Muscle layer of colon (tissue), 2 donors: ENCODE results near the gene SMIM24.

ENCODE experiments used
- H3K27ac ChIP-seq: one replicate; pipeline ENCODE4 v1.7.0; 2013; ENCODE audit warnings: low read depth, mild to moderate bottlenecking, low read length, moderate library complexity
- H3K27me3 ChIP-seq, 2 donors: one replicate each; pipeline ENCODE4 v1.7.0; 2013; ENCODE audit warnings: low read length in 2 of 2, mild to moderate bottlenecking in 2 of 2; ENCODE audit not compliant: insufficient read depth in 2 of 2, control insufficient read depth in 1 of 2
- H3K36me3 ChIP-seq: one replicate; pipeline ENCODE4 v1.7.0; 2013; ENCODE audit warnings: mild to moderate bottlenecking, low read length; ENCODE audit not compliant: insufficient read depth
- H3K4me1 ChIP-seq: one replicate; pipeline ENCODE4 v1.7.0; 2013; ENCODE audit warnings: mild to moderate bottlenecking, low read length; ENCODE audit not compliant: insufficient read depth
- H3K4me3 ChIP-seq, 2 donors: one replicate each; pipeline ENCODE4 v1.7.0; 2013; ENCODE audit warnings: low read length in 2 of 2, low read depth in 1 of 2, mild to moderate bottlenecking in 1 of 2, moderate library complexity in 1 of 2
- H3K9ac ChIP-seq: one replicate; pipeline ENCODE4 v1.7.0; 2013; ENCODE audit warnings: low read length
- H3K9me3 ChIP-seq: one replicate; pipeline ENCODE4 v1.7.0; 2013; ENCODE audit warnings: mild to moderate bottlenecking, low read length
- donor health status: abdominal sarcoma.
- donor health status: Adenocarcinoma of cecum.

SMIM24 gene

DNA sequence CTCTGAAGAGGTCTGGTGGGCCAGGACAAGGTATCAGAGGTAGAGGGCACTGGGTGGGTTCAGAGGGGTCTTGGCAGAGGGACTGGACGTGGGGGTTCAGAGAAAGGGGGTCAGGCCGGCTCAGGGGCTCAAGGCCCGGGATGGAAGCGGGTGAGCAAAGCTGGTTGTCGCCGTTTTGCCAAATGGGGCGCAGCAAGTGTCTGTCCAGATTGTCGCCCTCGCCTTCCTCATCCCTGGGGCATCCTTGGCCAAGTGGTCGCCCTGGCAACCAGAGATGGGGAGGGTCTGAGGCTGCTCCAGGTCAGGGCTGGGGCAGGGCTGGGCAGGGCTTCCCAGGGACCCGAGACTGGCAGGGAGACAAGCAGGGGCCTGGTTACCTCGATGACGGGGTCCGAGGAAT, 13.3 kb upstream of the SMIM24 start:
- Histone ChIP-seq H3K9me3 (no peaks in the 10 kb centered on the region), H3K4me1 (no peaks in the 10 kb centered on the region), H3K27me3 (no peaks in the 10 kb centered on the region), H3K36me3 (peaks cover 22% of the 10 kb centered on the region), H3K27ac (no peak overlapping the region), H3K4me3 (no peak overlapping the region), H3K9ac (no peak overlapping the region)

DNA sequence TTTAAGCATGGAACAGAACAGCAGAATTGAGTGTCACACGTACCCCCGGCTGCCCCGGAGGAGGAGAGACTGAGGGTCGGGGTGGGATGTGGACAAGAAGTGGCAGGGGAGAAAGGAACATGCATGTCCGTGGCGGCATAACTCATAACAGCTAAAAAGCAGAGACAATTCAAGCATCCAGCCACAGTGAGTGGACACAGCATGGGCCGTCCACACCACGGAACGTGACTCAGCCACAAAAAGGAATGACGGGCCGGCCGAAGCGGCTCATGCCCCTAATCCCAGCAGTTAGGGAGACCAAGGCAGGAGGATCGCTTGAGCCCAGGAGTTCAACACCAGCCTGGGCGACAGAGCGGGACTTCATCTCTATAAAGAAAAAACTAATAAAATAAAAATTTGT, 12.6 kb upstream of the SMIM24 start:
- no peaks in the 10 kb centered on the region for H3K4me1 ChIP-seq
- no peaks in the 10 kb centered on the region for H3K27me3 ChIP-seq
- no peak overlapping the region for H3K27ac ChIP-seq
- H3K36me3 ChIP-seq: peaks cover 22% of the 10 kb centered on the region
- no peak overlapping the region for H3K4me3 ChIP-seq
- no peaks in the 10 kb centered on the region for H3K9me3 ChIP-seq
- no peak overlapping the region for H3K9ac ChIP-seq

DNA sequence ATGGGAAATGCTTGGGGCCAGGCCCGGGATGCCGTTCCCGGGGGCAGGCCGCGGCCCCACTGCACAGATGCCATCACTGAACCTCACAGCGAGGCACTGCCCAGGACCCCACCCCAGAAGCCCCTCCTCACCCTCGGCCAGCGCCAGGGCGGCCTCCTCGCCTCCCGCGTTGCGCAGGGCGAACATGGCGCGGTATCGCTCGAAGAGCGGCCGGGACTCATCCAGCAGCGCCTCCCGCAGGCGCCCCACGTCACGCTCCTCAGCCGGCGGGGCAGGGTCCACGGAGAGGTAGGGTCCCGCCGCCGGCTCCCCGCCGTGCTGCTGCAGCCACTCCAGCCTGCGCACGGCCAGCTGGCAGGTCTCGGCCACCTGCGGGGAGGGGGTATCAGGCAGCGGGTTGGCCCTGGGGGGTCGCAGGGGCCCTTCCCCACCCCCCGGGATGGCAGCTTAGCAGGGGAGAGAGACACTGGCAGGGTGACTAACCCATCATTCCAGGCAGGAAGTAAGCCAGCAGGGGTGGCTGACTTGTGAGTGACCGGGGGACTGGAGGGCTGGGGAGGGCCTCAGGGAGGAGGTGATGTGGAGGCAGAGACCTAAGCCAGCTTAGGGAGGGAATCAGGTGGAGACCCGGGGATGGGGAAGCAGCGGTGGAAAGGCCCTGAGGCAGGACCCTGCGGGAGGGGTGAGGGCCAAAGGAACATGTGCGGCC, 12.0 kb upstream of the SMIM24 start:
- Histone ChIP-seq H3K27me3 (no peaks in the 10 kb centered on the region), H3K9me3 (no peaks in the 10 kb centered on the region), H3K27ac (no peak overlapping the region), H3K4me3 (no peak overlapping the region), H3K36me3 (peaks cover 22% of the 10 kb centered on the region), H3K9ac (no peak overlapping the region), H3K4me1 (no peaks in the 10 kb centered on the region)

DNA sequence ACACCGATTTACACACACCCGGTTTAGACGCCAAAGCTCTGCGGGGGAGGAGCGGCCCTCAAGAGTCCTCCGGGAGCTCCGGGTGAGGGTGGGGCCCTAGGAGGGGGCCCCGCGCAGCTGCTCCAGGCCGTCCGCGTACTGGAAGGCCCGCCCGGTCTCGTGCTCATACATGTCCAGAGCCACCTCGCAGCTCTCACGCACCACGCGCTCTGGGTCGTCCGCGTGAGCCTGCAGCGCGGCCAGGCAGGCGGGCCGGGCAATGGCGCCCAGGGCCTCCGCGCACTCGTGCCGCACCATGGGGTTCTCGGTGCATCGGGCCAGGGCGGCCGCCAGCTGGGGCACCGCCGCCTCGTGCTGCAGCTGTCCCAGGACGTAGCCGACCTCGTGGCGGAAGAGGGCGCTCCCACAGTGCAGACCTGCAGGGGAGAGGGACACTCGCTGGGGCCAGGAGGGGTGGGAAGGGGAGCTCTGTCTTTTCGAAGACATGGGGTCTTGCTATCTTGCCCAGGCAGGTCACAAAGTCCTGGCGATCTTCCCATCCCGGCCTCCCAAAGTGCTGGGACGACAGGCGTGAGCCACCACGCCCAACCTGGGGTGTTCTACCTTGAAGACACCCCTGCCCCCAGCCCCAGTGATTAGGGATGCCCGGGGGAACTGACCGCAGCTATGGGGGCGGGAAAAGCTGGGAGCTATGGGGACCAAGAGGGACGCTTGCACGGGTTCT, 11.2 kb upstream of the SMIM24 start:
- peaks cover 14% of the 10 kb centered on the region for H3K36me3 ChIP-seq
- H3K4me3 ChIP-seq: no peak overlapping the region
- H3K9ac ChIP-seq: no peak overlapping the region
- H3K27me3 ChIP-seq: no peaks in the 10 kb centered on the region
- H3K27ac ChIP-seq: no peak overlapping the region
- H3K9me3 ChIP-seq: no peaks in the 10 kb centered on the region
- H3K4me1 ChIP-seq: no peaks in the 10 kb centered on the region

DNA sequence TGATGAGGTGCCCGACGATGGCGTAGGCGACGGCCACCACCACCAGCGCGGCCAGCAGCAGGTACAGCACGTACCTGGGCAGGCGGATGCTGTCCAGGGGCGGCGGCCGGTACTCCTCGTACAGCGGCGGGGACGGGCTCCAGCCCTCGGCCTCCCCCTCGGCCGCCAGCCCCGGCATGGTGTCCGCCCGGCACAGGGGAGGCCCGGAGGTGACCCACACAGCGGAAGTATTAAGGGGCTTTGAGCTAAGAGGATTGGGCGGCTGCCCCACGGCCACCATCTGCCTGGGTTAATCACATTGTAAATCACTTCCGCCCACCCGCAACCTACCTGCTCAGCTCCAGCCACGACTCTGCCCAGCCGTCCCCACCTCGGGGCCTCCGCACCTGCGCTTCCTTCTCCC, 2.9 kb upstream of the SMIM24 start, which contains the start of gene SMIM44:
TSS of gene SMIM44 (minus strand) at position 216 of the 403 bp plus-strand sequence. CDS start at position 178, 38 bp downstream.
- Histone ChIP-seq H3K27ac (no peak within 1 kb of the TSS), H3K4me3 (no peak within 1 kb of the TSS), H3K9me3 (no peaks in the 10 kb centered on the region), H3K9ac (no peak within 1 kb of the TSS), H3K36me3 (no peaks in the 10 kb centered on the region), H3K27me3 (peaks cover 15 to 51% of the 10 kb centered on the region in 2 donors), H3K4me1 (no peaks in the 10 kb centered on the region)

DNA sequence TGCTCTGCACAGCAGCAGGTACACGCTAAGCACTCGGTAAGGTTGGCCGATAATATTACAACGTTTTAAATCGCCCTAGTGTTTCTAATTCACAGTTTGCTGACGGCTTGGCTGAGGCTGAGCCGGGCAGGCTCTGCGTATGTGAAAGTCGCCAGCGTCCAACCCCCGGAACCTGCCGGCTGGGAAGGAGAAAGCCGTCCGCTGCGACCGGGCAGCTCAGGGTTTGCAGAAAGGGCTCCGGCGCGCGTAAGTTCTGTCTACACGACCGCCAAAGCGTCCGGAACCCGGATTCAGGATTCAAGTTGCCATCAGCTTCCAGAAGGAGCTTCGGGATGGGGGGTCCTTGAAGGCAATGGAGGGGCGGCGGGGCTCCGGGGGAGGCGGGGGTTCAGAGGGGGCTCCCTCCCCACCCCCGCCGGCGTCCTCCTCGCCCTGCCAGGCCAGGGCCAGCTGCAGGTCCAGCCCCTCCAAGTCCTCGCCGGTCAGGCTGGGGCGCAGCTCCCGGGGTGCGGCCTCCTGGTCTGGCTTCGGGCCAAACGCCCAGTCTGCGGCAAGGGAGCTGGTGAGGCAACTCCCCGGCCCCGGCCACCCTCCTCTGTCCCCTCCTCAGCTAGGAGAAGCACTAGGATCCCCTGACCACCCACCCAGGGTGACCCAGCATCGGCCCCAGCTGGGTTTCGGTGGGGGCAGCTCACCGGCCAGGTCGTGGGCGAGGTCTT, 2.3 kb upstream of the SMIM24 start:
- Histone ChIP-seq H3K36me3 (no peaks in the 10 kb centered on the region), H3K27me3 (peaks cover 16 to 51% of the 10 kb centered on the region in 2 donors), H3K9ac (no peak overlapping the region)

DNA sequence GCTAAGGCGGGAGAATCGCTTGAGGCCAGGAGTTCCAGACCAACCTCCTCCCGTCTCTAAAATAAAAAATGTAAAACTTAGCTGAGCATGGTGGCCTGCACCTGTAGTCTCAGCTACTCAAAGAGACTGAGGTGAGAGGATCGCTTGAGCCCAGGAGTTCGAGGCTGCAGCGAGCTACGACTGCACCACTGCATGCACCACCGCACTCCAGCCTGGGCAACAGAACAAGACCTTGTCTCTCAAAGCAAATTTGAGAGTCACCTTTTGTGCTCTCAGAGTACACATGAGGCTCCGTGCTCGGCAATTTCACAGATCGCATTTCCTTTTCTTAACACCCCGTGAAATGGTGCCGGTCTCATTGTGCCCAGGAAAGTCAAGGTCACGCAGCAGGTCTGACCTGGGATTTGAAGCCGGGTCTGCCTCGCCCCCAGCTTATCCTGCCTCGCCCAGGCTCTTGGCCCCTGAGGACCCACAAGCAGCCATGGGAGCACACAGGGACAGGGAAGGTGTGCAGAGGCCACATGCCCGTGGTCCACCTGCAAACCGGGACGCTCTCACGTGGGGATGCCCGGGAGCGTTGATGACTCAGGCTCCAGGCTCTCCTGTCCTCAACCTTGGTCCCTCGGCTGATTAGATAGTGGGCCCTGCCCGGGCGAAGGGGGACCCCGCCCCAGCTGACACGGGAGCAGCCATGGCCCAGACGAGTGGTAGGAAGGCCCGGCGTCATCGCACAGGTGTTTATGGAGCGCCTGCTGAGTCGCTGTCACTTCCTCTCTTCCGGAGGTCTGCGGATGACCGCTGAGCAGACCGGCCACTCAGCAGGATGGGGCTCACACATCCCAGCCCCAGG, 1.1 kb upstream of the SMIM24 start:
- Histone ChIP-seq H3K9ac (no peak overlapping the region), H3K4me3 (no peak overlapping the region), H3K4me1 (no peaks in the 10 kb centered on the region), H3K36me3 (no peaks in the 10 kb centered on the region), H3K27ac (no peak overlapping the region), H3K27me3 (peaks cover 19 to 51% of the 10 kb centered on the region in 2 donors), H3K9me3 (no peaks in the 10 kb centered on the region)

More for the DNA sequence above, 2.3 kb upstream of the SMIM24 start:
- no peak overlapping the region for H3K27ac ChIP-seq
- H3K4me1 ChIP-seq: no peaks in the 10 kb centered on the region
- H3K4me3 ChIP-seq: no peak overlapping the region
- H3K9me3 ChIP-seq: no peaks in the 10 kb centered on the region

DNA sequence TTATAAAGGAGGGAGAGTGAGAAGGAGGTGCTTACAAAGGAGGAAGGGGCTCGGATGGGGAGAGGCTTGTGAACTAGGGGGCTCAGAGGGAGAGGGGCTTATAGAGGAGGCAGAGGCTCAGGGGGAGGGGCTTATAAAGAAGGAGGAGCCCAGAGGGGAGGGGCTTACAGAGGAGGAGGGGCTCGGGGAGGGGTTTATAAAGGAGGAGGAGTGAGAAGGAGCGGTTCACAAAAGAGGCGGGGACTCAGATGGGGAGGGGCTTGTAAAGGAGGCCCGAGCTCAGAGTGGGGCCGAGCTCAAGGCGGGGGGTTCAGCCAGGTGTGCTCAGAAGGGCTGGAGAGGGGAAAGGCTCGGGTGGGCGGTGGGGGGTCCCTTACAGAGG, 500 bp downstream of the SMIM24 start:
- H3K4me1 ChIP-seq: no peaks in the 10 kb centered on the region
- H3K9ac ChIP-seq: no peak overlapping the region
- no peak overlapping the region for H3K27ac ChIP-seq
- H3K27me3 ChIP-seq: peaks cover 19 to 54% of the 10 kb centered on the region in 2 donors
- H3K4me3 ChIP-seq: no peak overlapping the region
- no peaks in the 10 kb centered on the region for H3K9me3 ChIP-seq
- H3K36me3 ChIP-seq: no peaks in the 10 kb centered on the region

DNA sequence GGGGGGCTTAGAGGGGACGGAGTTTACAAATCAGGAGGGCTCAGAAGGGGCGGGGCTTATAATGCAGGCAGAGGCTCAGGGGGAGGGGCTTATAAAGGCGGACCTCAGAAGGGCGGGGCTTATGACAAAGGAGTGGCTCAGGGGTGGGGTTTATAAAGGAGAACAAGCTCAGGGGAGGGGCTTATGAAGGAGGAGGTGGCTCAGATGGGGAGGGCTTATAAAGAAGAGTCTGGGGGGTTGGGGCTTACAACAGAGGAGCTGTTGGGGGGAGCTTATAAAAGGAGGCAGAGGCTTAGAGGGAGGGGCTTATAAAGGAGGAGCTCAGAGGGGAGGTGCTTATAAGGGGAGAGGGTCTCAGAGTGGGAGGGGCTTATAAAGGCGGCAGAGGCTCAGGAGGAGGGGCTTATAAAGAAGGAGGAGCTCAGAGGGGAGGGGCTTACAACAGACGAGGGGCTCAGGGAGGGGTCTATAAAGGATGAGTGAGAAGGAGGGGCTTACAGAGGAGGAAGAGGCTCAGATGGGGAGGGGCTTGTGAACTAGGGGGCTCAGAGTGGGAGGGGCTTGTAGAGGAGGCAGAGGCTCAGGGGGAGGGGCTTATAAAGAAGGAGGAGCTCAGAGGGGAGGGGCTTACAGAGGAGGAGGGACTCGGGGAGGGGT, 1.0 kb downstream of the SMIM24 start:
- Histone ChIP-seq H3K4me1 (no peaks in the 10 kb centered on the region), H3K27ac (no peak overlapping the region), H3K36me3 (no peaks in the 10 kb centered on the region), H3K4me3 (no peak overlapping the region), H3K9ac (no peak overlapping the region), H3K27me3 (peaks cover 19 to 54% of the 10 kb centered on the region in 2 donors), H3K9me3 (no peaks in the 10 kb centered on the region)

DNA sequence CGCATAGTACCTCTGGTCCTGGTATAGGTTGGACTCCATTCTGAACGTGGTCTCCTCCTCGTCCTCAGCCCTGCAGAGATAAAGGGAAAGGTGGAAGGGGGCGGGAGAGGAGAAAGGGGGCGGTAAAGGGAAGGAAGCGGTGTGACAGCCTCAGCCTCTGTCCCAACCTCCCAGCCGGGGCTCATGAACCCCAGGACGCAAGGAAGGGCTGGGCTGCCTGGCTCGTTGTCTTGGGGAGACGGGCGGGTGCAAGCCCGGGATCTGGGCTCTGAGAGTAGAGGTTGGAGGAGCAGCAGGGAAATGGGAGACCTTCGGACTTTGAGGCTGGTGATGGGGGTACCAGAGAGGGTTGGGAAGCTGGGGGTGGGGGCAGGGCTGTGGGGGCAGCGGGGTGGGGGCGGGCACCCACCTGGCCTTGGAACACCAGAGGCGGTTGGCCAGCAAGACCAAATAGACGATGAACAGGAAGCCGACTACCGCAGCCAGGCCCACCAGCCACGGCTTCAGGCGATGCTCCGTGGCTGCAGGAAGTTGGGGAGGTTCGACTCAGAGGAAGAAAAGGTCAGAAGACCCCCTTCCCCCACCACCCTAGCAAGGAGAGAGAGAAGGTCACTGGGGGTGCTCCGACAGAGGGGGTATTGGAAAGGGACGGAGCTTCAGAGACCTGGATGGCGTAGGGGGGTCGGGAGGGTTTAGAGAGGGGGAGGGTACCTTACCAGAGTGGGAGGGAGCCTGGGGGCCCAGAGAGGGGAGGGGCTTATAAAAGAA, 1.7 kb downstream of the SMIM24 start:
- H3K36me3 ChIP-seq: no peaks in the 10 kb centered on the region
- no peaks in the 10 kb centered on the region for H3K9me3 ChIP-seq
- H3K4me1 ChIP-seq: no peaks in the 10 kb centered on the region
- H3K9ac ChIP-seq: no peak overlapping the region
- no peak overlapping the region for H3K4me3 ChIP-seq
- H3K27me3 ChIP-seq: peaks cover 19 to 54% of the 10 kb centered on the region in 2 donors
- no peak overlapping the region for H3K27ac ChIP-seq
